Astrocyte of the spinal cord (primary cell): Measurements from ENCODE around the gene C10orf95.
"Not testable (repeated sequence)": the region's sequence is repeated elsewhere in the genome, so short reads cannot be mapped to it uniquely, and the experiment has no call there.

ENCODE experiments used
- DNase-seq: peaks from one replicate; pipeline ENCODE4 v3.0.0; 2011; ENCODE audit warnings: low read depth, low spot score
- H3K4me3 ChIP-seq: 2 replicates; pipeline ENCODE4 v1.5.1; 2011; ENCODE audit warnings: low read depth, mild to moderate bottlenecking, low read length, moderate library complexity
- in situ Hi-C: cut with HindIII; loops from 2 replicates; pipeline ENCODE4 v1.10.0; 2017; ENCODE audit warnings: low sequenced_read_pairs
- TF ChIP-seq, protein P1 (sequence below): IDR thresholded peaks from 2 replicates; pipeline ENCODE4 v1.5.1; 2012; ENCODE audit warnings: low read depth, mild to moderate bottlenecking, low read length, inconsistent platforms

The C10orf95 gene, protein sequence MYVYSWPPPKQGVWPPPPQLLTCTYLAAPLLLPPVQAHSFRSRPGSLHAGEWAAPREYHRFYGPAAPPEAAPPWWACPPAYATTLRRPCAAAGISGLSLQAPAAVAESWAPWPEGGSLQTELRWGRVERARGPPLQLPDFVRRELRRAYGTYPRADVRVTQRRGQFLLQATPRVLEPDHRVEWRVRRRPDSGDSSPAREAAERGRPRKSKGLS

DNA sequence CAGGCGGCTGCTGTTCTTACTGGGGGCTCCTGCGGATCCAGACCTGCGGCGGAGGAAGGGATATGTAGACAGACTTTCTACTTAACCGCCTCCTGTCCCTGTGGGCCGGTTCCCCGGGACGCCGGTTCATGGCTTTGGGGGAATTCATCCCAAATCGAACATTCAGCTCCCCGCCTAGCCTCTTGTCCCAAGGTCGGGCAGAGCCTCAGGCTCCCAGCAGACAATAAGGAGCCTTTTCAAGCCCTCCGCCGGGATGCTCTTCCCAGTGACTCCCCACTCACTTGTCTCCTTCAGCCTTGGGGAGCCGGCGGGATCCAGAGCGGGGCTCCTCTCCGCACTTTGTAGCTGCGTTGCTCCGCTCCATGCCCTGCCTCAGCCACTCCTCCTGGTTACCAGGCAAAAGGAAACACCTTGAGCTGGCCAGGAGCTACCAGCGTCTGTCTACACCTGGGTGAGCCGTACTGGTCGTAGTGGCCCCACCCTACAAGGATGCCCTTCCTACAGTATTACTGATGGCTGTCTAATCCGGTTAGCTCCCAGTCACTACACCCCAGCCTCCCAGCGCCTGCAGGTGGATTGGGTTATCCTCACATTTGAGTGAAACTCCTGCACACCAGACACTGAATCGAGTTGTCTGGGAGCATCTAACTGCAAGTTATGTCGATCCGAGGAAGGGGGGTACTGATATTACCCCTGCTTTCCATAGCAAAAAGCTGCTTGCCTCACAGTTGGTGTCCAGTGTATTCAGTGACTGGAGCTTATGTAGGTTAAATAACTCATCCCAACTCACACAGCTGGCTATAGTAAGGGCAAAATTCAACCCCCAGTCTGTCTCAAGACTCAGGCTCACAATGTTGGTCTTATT, at the start of gene C10orf95:
Gene C10orf95, minus strand, starts transcription at position 439 of the 865 bp plus-strand sequence. CDS start 450 bp downstream, outside the sequence.
- TF ChIP-seq, protein P1, sequence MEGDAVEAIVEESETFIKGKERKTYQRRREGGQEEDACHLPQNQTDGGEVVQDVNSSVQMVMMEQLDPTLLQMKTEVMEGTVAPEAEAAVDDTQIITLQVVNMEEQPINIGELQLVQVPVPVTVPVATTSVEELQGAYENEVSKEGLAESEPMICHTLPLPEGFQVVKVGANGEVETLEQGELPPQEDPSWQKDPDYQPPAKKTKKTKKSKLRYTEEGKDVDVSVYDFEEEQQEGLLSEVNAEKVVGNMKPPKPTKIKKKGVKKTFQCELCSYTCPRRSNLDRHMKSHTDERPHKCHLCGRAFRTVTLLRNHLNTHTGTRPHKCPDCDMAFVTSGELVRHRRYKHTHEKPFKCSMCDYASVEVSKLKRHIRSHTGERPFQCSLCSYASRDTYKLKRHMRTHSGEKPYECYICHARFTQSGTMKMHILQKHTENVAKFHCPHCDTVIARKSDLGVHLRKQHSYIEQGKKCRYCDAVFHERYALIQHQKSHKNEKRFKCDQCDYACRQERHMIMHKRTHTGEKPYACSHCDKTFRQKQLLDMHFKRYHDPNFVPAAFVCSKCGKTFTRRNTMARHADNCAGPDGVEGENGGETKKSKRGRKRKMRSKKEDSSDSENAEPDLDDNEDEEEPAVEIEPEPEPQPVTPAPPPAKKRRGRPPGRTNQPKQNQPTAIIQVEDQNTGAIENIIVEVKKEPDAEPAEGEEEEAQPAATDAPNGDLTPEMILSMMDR, result no peak
- peak within 1 kb of the TSS; percentile 59 for H3K4me3 ChIP-seq
- no peak for DNase-seq
- in situ Hi-C loops, result no loop called here

DNA sequence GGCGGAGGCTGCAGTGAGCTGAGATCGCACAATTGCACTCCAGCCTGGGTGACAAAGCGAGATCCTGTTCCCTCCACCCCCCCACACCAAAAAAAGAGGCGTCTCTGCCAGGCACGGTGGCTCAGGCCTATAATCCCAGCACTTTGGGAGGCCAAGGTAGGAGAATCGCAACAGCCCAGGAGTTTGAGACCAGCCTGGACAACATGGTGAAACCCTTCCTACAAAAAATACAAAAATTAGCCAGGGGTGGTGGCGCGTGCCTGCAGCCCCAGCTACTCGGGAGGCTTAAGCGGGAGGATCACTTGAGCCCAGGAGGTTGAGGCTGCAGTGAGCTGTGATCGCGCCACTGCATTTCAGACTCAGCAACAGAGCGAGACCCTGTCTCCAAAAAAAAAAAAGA, 49.3 kb upstream of the C10orf95 start:
- in situ Hi-C loops, result loop anchor here (10.0 kb wide), 1 partner anchor 74 kb away; no protein-coding TSS in a partner anchor
- not testable (repeated sequence) for H3K4me3 ChIP-seq, DNase-seq

DNA sequence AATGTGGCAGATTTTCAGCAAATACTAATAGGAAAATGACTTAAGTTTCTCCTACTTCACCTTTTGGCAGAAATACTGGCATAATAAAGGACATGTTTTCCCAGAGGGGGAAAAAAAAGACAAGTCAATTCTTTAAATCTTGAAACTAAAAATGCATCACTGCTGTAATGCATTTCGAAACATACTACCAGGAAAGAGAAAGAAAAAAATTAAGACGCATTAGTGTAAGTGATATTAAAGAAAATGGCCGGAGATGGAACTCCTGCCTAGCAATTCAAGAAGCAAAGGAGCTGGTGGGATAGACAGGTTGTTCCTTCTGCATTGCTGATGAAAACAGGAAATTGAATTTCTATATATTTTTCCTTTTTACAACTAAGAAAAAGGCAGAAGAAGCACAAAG, 48.0 kb upstream of the C10orf95 start:
- no peak for DNase-seq
- no peak overlapping the region for H3K4me3 ChIP-seq
- in situ Hi-C loops, result no loop called here
- TF ChIP-seq, protein P1, result no peak

DNA sequence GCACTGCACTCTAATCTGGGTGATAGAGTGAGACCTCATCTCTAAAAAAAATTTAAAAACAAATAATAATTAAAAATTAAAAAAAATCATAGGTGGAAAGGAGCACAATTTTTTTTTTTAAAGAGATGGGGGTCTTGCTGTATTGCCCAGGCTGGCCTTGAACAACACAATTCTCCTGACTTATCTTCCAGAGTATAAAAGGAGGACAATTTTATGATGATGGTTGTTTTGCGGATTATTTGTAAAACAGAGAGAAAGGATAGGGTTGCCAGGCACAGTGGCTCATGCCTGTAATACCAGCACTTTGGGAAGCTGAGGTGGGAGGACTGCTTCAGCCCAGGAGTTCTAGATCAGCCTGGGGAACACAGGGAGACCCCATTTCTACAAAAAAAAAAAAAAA, 46.2 kb upstream of the C10orf95 start:
- DNase-seq, result no peak
- in situ Hi-C loops, result no loop called here
- TF ChIP-seq, protein P1, result no peak
- H3K4me3 ChIP-seq, result no peak overlapping the region

DNA sequence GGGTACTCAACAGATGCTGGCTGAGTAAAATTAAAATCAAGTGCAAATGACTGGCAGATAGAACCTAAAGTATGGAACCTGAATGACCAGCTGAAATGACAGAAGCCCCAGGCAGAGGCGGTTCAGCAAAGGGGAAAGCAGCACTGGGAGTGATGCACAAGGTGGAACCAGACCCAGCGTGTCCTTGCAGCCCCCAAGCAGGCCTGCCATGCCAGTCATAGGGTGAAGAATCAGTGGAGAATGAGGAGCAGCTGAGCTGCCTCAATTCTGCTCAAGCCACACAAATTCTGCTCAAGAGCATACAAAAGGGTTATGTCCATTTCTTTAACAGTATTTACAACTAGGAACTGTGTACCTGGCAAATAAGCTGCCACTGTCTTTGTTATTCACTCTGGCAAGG, 42.4 kb upstream of the C10orf95 start:
- in situ Hi-C loops, result no loop called here
- TF ChIP-seq, protein P1, result no peak
- DNase-seq, result no peak
- no peak overlapping the region for H3K4me3 ChIP-seq

DNA sequence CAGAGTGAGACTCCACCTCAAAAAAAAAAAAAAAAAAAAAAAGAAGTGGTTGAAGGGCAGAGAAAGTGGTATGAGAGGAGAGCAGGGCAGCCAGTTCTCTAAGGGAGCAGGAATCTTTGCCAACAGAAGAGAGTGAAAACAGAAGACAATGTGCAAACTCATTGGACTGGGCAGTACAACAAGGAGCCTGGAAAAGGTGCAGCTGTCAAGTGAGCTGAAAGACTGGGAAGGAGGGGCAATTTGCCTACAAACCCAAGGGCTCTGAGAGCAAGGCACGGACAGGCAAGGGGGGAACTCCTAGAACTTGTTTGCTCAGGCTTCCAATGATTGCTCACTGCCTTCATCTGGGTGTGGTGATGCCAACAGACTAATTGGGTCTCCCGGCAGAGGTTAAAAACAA, 41.6 kb upstream of the C10orf95 start:
- no peak overlapping the region for H3K4me3 ChIP-seq
- TF ChIP-seq, protein P1, result no peak
- in situ Hi-C loops, result no loop called here
- DNase-seq, result no peak
